Endothelial cell of umbilical vein (primary cell): ENCODE data around the gene NTRK1. TPM values are rescaled to one million over a fixed set of nuclear protein-coding genes. Genes with fewer than 3 reads are reported as not detected.

Experiments
- BruUV-seq: library from RNA; stranded (reverse); fragments of 400-500 nt; replicated peaks from 2 replicates; lab custom pipeline; 2021; lab: Mats Ljungman, UMichigan
- CTCF ChIA-PET: fragments of 300-600, 350-600 bp; sonication (Branson Sonifier 250); formaldehyde crosslinking; loops from one replicate; lab custom pipeline; 2021; ENCODE audit warnings: antibody characterized with exemption, inconsistent platforms; lab: Charles Lee
- POLR2A ChIA-PET: fragments of 300-600, 350-600 bp; sonication (Branson Sonifier 250); formaldehyde crosslinking; loops from one replicate; lab custom pipeline; 2021; ENCODE audit warnings: antibody characterized with exemption, inconsistent platforms; lab: Charles Lee
- DNase-seq: peaks from one replicate; pipeline ENCODE4 v3.0.0-alpha.2; 2011; ENCODE audit warnings: low read depth, low spot score
- FAIRE-seq: peaks from 2 replicates; lab custom pipeline; 2011; peaks lifted over from hg19 to GRCh38; lab: Jason Lieb, UNC
- H2AFZ ChIP-seq: 2 replicates; pipeline ENCODE4 v1.6.0; 2012; ENCODE audit warnings: low read depth, low read length, control low read depth, inconsistent platforms
- H3K27ac ChIP-seq: 2 replicates; pipeline ENCODE4 v1.5.1; 2011; ENCODE audit warnings: low read depth, mild to moderate bottlenecking, control low read depth, low read length, moderate library complexity; ENCODE audit not compliant: insufficient read depth
- H3K27me3 ChIP-seq, 2 experiments: 2 replicates each; pipeline versions ENCODE4 v1.6.0 to v1.6.1; 2011; ENCODE audit warnings: low read length in 2 of 2, mixed read lengths in 1 of 2; ENCODE audit not compliant: control insufficient read depth in 2 of 2, insufficient read depth in 2 of 2
- H3K36me3 ChIP-seq, 2 experiments: 2 replicates in 1 of 2; 3 replicates in 1 of 2; pipeline ENCODE4 v1.5.1; 2011; ENCODE audit warnings: low read length in 2 of 2, mild to moderate bottlenecking in 1 of 2, moderate library complexity in 1 of 2; ENCODE audit not compliant: control insufficient read depth in 2 of 2, insufficient read depth in 2 of 2; ENCODE audit errors: extremely low read depth in 1 of 2
- H3K4me1 ChIP-seq: 3 replicates; pipeline ENCODE4 v1.5.1; 2011; ENCODE audit warnings: mild to moderate bottlenecking, low read length; ENCODE audit not compliant: control insufficient read depth, insufficient read depth; ENCODE audit errors: extremely low read depth
- H3K4me2 ChIP-seq: 2 replicates; pipeline ENCODE4 v1.6.1; 2011; ENCODE audit warnings: low read length, control low read depth, mixed read lengths; ENCODE audit not compliant: insufficient read depth
- H3K4me3 ChIP-seq, 3 experiments: fragments of 200-600 bp in 1 of 3; sonication (generic), shearing (Covaris generic) in 1 of 3; replicated peaks in 1 of 3; 2 replicates each; pipeline ENCODE4 v1.5.1; 2011 to 2016; ENCODE audit warnings: control low read depth in 3 of 3, low read length in 3 of 3, mild to moderate bottlenecking in 2 of 3, inconsistent platforms in 1 of 3, low read depth in 1 of 3, moderate library complexity in 1 of 3; ENCODE audit not compliant: insufficient read depth in 1 of 3
- H3K79me2 ChIP-seq: 2 replicates; pipeline ENCODE4 v1.6.0; 2012; ENCODE audit warnings: low read length, inconsistent platforms; ENCODE audit not compliant: control insufficient read depth, insufficient read depth
- H3K9ac ChIP-seq: replicated peaks from 2 replicates; pipeline ENCODE3; 2011; ENCODE audit warnings: low read length, control low read depth; ENCODE audit not compliant: insufficient read depth; ENCODE audit errors: extremely low read depth
- H3K9me1 ChIP-seq: replicated peaks from 3 replicates; pipeline ENCODE4 v1.6.0; 2011; ENCODE audit warnings: mild to moderate bottlenecking, low read length; ENCODE audit not compliant: control insufficient read depth, insufficient read depth; ENCODE audit errors: extremely low read depth
- H3K9me3 ChIP-seq: replicated peaks from 2 replicates; pipeline ENCODE4 v1.5.1; 2012; ENCODE audit warnings: low read length, inconsistent platforms; ENCODE audit not compliant: control insufficient read depth, insufficient read depth
- H4K20me1 ChIP-seq: replicated peaks from 2 replicates; pipeline ENCODE3; 2011; ENCODE audit warnings: mild to moderate bottlenecking, low read length; ENCODE audit not compliant: control insufficient read depth, insufficient read depth; ENCODE audit errors: extremely low read depth
- CTCF ChIP-seq, 2 donors: IDR thresholded peaks; 1 replicate in 1 of 2; 2 replicates in 1 of 2; pipeline ENCODE4 v1.5.1; 2011; ENCODE audit warnings: low read length in 2 of 2, mild to moderate bottlenecking in 2 of 2, moderate library complexity in 2 of 2, control low read depth in 1 of 2, inconsistent platforms in 1 of 2, low read depth in 1 of 2; ENCODE audit not compliant: insufficient read depth in 1 of 2; ENCODE audit errors: extremely low read depth in 1 of 2
- EZH2 ChIP-seq: IDR thresholded peaks from 2 replicates; pipeline ENCODE4 v1.6.1; 2012; ENCODE audit warnings: borderline replicate concordance, low read depth, mild to moderate bottlenecking, moderate library complexity, low read length, inconsistent platforms; ENCODE audit not compliant: severe bottlenecking
- FOS ChIP-seq: IDR thresholded peaks from 2 replicates; pipeline ENCODE4 v1.6.1; 2011; ENCODE audit warnings: mild to moderate bottlenecking, low read length, moderate library complexity, borderline replicate concordance; ENCODE audit not compliant: insufficient read depth
- GATA2 ChIP-seq: IDR thresholded peaks from 2 replicates; pipeline ENCODE4 v1.7.0; 2011; ENCODE audit warnings: low read depth, mild to moderate bottlenecking, moderate library complexity, mixed read lengths, low read length; ENCODE audit not compliant: insufficient read length, insufficient read depth
- JUN ChIP-seq: IDR thresholded peaks from 2 replicates; pipeline ENCODE4 v1.6.1; 2011; ENCODE audit warnings: borderline replicate concordance, low read depth; ENCODE audit not compliant: insufficient read length, insufficient read depth
- MAX ChIP-seq: IDR thresholded peaks from 2 replicates; pipeline ENCODE4 v1.6.1; 2011; ENCODE audit not compliant: insufficient read depth, insufficient read length
- MYC ChIP-seq: IDR thresholded peaks from one replicate; pipeline ENCODE4 v1.6.1; 2011; ENCODE audit warnings: mild to moderate bottlenecking, low read depth, low read length
- POLR2A ChIP-seq: IDR thresholded peaks from 2 replicates; pipeline ENCODE4 v1.6.1; 2012; ENCODE audit warnings: low read depth, mild to moderate bottlenecking, control low read depth, low read length
- POLR2AphosphoS5 ChIP-seq: IDR thresholded peaks from 2 replicates; pipeline ENCODE4 v1.6.1; 2012; ENCODE audit warnings: low read depth, mild to moderate bottlenecking, control low read depth, low read length, moderate library complexity; ENCODE audit not compliant: insufficient read depth
- dilution Hi-C: fragments of 300-500 bp; cut with MboI; formaldehyde crosslinking; loops from one replicate; pipeline ENCODE4 v1.15.0; 2019; ENCODE audit warnings: low sequenced_read_pairs; ENCODE audit not compliant: extremely low pct_ligation_motif_present
- intact Hi-C: fragments of 100-400 bp; cut with micrococcal nuclease; formaldehyde crosslinking; loops from one replicate; pipeline ENCODE4 v1.10.0; 2022
- polyA plus RNA-seq, 4 experiments: library from polyadenylated mRNA; depleted of rRNA in 3 of 4; stranded (reverse) in 3 of 4; unstranded in 1 of 4; fragments of >200 nt; gene quantifications; 2 replicates each; pipeline versions ENCODE4 v1.2.1 to v1.2.3, GENCODE V29; 2011 to 2012; ENCODE audit warnings: missing spikeins in 1 of 4
- total RNA-seq: library from RNA; stranded (reverse); gene quantifications from 2 replicates; pipeline ENCODE4 v1.2.3, GENCODE V29; 2021

The NTRK1 gene
- total and polyA plus RNA-seq, 2 donors (not counting 3 experiments of a cell fraction or from before 2014, with no cell fraction given), result 0.07 TPM; not detected in 1

GRCh38 chr1:156906206-156906906, 45.7 kb downstream of the NTRK1 start:
- FAIRE-seq, result no peak
- Histone ChIP-seq H3K4me2 (no peak overlapping the region), H2AFZ (no peak overlapping the region), H3K36me3 (peaks cover 19 to 48% of the 10 kb centered on the region in 2 experiments), H3K4me1 (peaks cover 57% of the 10 kb centered on the region), H3K27me3 (no peaks in the 10 kb centered on the region), H3K9ac (no peak overlapping the region), H3K79me2 (peaks cover 79% of the 10 kb centered on the region), H3K9me1 (no peaks in the 10 kb centered on the region), H3K27ac (peak overlapping the region; percentile 76), H4K20me1 (no peaks in the 10 kb centered on the region), H3K9me3 (no peaks in the 10 kb centered on the region), H3K4me3 (no peak overlapping the region)
- CTCF ChIA-PET, result no interaction called here
- dilution Hi-C loops, result no loop called here
- no TSS peak for BruUV-seq
- TF ChIP-seq MYC, result no peak
- TF ChIP-seq FOS, result no peak
- no peak for TF ChIP-seq POLR2AphosphoS5
- no peak for DNase-seq
- POLR2A ChIA-PET, result no interaction called here
- intact Hi-C loops, result no loop called here

GRCh38 chr1:156908541-156908940, 47.9 kb downstream of the NTRK1 start:
- H4K20me1 ChIP-seq, result no peaks in the 10 kb centered on the region
- FAIRE-seq (no peak), DNase-seq (no peak)
- BruUV-seq, result no TSS peak
- H3K4me2 ChIP-seq, result no peak overlapping the region
- H3K9me1 ChIP-seq, result no peaks in the 10 kb centered on the region
- TF ChIP-seq FOS, result no peak
- no peak for TF ChIP-seq MYC
- TF ChIP-seq CTCF (IDR thresholded peaks at IDR 0.05; ENCODE audit: extremely low read depth in 1 of 2, insufficient read depth in 1 of 2, low read depth in 1 of 2, low read length in 2 of 2), result no peak
- no peak for TF ChIP-seq EZH2
- no peak for TF ChIP-seq POLR2A
- no peak for TF ChIP-seq POLR2AphosphoS5
- no peak for TF ChIP-seq JUN
- no peak for TF ChIP-seq GATA2
- no peak for TF ChIP-seq MAX
- H3K4me1 ChIP-seq, result peaks cover 38% of the 10 kb centered on the region
- H3K9ac ChIP-seq, result no peak overlapping the region
- dilution Hi-C loops (no loop called here), intact Hi-C loops (no loop called here)
- H3K9me3 ChIP-seq, result no peaks in the 10 kb centered on the region
- peaks cover 19 to 62% of the 10 kb centered on the region in 2 experiments for H3K36me3 ChIP-seq
- H2AFZ ChIP-seq, result no peak overlapping the region
- POLR2A ChIA-PET, result no interaction called here
- H3K27me3 ChIP-seq, result no peaks in the 10 kb centered on the region
- H3K27ac ChIP-seq, result no peak overlapping the region
- H3K79me2 ChIP-seq, result peaks cover 57% of the 10 kb centered on the region
- H3K4me3 ChIP-seq, result no peak overlapping the region
- CTCF ChIA-PET, result interaction anchor here (2.9 to 3.1 kb wide), 2 partner anchors 15 to 19 kb away, joined by 8 to 20 read pairs; partner anchors contain the start of gene PEAR1
